Activated CD4-positive, alpha-beta T cell treated with anti-CD3 and anti-CD28 coated beads, Interleukin-2, Interleukin-4, amounts not matched to agents 100 ng/mL and 50 ng/mL, durations not matched to agents 16 hours and 8 hours (primary cell): ENCODE data around the gene CHRNE.
"Not testable (repeated sequence)": the region's sequence is repeated elsewhere in the genome, so short reads cannot be mapped to it uniquely, and the experiment has no call there.

Experiments used
- DNase-seq: peaks from one replicate; pipeline ENCODE4 v3.0.0-alpha.2; 2020; ENCODE audit warnings: low spot score

The CHRNE gene

DNA sequence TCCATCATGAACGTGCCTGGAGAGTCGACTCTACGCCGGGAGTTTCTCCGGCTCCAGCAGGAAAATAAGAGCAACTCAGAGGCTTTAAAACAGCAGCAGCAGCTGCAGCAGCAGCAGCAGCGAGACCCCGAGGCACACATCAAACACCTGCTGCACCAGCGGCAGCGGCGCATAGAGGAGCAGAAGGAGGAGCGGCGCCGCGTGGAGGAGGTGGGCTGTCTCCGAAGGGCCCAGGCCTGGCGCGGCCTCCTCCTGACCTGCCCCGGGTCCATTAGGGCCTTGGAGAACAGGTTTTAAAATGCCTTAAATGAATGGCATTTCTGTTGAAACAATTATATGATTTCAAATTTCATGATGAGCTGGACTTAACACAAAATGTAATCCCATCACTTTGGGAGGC lies 15.3 kb downstream of the CHRNE start:
- DNase-seq: no peak

DNA sequence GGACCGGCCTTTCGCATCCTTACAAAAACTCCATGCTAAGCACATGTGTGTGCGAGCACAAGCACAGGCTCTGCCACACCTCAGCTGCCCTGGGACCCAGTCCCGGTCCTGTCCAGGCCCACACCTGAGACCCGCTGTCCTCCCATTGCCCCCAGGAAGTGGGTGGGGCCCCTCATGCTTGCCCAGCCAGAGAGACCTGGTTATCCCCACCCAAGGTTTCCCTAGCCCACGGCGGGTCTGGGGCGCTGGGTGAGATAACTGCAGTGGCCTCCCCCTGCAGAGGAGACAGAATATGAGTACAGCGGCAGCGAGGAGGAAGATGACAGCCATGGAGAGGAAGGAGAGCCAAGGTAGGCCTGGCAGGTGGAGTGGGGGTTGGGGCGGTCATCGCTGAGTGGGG lies 16.1 kb downstream of the CHRNE start:
- no peak for DNase-seq

DNA sequence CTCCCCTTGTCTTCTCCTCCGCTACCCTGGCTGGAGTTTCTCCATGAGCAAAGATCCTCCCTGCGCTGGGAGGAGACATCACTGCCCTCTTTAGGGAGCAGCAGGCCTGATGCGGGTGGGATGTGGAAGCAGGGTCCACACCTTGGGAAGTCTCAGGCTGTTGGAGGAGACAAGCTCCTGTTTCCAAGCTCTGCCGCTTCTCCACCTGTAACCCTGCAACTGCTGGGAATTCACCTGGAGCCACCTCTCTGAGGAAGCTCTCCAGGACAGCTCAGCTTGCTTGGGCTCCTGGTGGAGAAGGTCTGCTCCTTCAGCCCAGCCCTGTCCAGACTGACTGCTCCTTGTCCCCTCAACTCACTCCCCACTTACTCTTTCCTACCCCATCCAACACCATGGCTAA lies 18.4 kb downstream of the CHRNE start:
- DNase-seq: no peak

DNA sequence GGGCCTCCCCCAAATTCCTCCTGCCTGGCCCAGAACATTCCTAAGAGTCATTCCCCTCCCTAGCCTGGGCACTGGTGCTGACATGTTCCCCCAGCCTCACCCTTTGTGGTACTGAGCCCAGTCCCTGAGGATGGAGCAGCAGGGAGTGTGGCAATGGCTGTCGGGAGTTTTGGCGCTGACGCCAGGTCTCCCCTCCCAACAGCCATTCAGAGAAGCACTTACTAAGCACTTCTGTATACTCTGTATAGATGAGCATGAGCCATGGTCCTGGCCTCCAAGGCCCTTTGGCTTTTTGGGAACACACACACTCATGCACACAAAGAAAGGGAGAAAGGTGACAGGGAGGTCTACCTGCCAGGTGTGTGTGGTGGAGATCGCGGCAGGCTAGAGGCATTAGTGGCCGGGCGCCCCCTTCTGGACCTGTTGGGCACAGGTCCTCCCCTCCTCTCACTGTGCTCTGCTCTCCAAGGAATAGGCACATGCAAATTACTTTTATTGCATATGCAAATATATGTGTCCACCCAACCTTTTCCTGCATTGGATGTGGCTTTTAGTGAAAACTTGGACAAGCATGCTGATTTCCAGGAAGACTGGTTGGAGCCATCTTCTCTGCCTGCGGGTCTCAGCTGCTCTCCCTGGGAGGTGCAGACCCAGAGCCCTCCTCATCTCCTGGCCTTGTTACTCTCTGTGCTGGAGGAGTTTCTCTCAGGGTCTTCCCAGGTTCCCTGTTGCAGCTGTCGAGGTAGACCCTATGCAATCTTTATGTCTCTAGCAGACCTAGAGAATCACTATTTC lies 20.9 kb downstream of the CHRNE start:
- DNase-seq: peak; percentile 44

DNA sequence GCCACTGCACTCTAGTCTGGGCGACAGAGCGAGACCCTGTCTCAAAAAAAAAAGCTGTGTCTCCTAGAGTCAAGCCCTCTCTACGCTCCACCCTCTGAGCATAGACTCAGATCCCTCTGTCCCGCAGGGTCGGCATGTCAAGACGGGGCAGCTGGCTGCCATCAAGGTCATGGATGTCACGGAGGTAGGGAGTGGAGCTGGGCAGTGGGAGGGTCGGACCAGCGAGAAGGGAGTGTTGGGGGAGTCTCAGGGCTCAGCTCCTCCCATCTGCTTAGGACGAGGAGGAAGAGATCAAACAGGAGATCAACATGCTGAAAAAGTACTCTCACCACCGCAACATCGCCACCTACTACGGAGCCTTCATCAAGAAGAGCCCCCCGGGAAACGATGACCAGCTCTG lies 22.0 kb downstream of the CHRNE start:
- DNase-seq: no peak

DNA sequence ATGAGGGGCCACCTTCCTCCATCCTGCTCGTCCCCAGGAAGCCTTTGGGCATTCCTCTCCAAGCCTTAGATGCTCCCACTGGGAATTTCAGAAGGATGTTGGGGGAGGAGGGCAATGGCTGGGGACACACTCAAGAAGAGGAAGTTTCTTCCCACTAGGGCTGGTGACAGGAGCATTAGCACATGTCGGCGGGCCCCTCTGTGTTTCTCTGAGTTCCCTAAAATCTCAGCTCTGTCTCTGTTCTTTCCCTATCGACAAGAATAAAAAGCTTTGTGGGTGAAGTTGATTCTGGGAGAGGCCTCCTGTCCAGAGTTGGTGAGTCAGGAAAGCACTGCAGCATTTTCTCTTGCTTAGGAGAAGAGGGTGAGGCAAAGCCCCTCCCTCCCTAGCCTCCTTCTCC lies 23.3 kb downstream of the CHRNE start:
- DNase-seq: no peak

DNA sequence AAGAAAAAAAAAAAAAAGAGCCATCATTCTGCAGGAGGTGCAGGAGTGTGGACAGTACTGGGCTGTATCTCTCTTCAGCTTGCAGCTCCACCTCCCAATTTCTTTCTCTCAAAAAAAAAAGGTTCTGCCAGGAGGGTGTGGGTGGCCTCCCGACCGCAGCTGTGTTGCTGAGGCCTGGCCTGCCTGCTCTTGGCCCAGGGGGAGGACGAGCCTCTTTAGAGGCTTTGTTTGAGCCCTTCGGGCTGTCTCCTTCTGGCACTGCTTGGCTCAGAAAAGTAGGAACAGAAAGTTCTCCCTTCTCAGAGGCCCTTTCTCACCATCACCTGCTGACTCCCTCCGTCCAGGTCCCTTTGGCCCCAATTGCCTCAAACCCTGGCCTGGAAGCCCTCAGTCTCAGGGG lies 25.8 kb downstream of the CHRNE start:
- DNase-seq: no peak

DNA sequence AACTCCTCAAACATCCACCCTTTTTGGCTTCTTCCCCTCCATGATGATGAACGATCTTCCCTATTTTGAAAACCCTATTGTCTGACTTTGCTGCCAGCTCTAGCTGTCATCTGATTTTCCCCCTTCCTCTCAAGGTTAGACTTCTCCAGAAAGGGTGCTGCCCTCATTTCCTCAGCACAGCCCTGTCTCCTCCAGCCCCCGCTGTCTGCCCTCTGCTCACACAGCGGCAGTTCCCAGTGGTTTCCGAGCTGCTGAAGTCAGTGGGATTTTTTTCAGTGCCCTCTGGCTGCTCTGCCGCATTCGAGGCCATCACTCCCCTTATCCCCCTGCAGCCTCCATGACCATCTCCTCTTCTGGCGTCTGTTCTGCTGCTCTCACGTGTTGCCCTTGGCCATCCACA lies 30.1 kb downstream of the CHRNE start:
- DNase-seq: no peak

DNA sequence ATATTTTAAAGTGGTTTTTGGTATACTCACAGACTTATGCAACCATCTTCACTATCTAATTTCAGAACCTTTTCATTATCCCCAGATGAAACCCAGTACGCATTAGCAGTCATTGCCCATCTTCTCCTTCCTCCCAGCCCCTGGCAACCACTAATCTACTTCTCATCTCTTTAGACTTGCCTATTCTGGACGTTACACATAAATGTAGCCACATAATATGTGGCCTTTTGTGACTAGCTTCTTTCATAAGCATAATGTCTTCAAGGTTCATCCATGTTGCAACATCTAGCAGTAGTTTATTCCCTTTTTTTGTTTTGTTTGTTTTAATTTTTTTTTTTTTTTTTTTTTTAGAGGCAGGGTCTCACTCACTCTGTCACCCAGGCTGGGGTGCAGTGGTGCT lies 32.0 kb downstream of the CHRNE start:
- no peak for DNase-seq

DNA sequence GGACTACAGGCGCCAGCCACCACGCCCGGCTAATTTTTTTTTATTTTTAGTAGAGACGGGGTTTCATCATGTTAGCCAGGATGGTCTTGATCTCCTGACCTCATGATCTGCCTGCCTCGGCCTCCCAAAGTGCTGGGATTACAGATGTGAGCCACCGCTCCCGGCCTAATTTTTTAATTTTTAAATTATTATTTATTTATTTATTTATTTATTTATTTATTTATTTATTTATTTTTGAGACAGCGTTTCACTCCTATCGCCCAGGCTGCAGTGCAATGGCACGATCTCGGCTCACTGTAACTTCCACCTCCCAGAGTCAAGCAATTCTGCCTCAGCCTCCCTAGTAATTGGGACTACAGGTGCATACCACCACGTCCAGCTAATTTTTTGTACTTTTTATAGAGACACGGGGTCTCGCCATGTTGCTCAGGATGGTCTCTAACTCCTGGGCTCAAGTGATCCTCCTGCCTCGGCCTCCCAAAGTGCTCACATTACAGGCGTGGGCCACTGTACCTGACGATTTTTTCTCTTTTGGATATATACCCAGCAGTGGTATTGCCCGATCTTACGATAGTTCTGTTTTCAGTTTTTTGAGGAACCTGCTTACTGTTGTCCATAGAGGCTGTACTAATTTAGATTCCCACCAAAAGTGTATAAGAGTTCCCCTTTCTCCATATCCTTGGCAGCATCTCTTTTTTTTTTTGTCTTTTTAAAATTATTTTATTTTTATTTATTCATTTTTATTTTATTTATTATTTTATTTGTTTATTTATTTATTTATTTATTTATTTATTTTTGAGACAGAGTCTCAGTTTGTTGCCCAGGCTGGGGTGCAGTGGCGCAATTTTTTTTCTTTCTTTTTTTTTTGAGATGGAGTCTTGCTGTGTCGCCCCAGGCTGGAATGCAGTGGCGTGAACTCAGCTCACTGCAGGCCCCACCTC lies 33.6 kb downstream of the CHRNE start:
- not testable (repeated sequence) for DNase-seq

DNA sequence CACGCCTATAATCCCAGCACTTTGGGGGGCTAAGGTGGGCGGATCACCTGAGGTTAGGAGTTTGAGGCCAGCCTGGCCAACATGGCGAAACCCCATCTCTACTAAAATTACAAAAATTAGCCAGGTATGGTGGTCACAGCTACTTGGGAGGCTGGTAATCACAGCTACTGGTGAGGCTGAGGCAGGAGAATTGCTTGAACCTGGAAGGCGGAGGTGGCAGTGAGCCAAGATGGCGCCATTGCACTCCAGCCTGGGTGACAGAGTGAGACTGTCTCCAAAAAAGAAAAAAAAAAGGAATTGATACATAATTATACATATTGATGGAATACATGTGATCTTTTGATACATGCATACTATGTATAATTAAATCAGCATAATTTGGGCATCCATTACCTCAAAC lies 35.4 kb downstream of the CHRNE start:
- DNase-seq: not testable (repeated sequence)

DNA sequence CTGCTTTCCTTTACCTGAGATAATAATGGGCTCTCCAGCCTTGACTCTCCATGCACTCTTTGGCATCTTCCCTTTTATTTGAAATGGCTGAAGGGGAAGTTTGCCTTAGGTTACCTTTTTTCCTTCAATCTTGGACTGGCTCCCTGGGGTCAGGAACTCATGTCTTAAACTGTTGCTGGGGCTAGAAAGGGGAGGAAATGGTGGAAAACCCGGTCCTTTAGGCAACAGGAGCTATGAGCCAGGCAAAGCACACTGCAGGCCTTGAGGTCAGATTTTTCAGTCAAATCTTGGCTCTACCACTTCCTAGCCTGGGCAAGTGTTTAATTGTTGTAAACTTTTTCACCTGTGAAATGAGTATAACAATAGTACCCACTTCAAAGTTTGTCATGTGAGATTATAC lies 39.6 kb downstream of the CHRNE start:
- no peak for DNase-seq

DNA sequence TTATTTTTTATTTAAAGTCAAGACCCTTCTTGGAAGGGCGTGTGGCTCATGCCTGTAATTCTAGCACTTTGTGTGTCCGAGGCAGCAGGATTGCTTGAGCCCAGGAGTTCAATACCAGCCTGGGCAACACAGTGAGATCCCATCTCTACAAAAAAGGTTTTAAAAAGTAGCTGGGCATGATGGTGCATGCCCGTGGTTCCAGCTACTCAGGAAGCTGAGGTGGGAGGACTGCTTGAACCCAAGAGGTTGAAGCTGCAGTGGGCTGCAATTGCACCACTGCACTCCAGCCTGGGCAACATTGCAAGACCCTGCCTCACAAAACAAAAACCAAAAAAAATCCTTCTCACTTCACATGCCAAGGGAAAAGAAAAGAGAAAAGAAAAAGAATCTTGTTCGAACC lies 40.2 kb downstream of the CHRNE start:
- DNase-seq: no peak

DNA sequence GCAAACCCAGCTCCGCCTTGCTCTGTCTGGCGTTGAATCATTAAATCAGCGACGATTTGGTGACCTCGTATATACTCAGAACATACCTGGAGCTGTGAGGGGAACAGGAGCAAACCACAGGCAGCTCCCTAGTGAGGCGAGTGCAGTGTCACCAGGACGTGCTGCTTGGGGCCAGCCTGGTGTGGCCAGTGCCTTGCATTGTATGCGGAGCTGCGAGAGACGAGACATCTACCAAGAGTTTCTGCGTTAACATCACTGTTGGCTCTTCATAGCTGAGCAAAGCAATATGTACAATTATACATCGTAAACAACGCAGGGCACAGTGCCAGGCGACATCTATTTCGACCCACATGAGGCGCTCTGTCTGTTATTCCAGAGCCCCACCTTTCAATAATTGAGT lies 41.8 kb downstream of the CHRNE start:
- DNase-seq: no peak

DNA sequence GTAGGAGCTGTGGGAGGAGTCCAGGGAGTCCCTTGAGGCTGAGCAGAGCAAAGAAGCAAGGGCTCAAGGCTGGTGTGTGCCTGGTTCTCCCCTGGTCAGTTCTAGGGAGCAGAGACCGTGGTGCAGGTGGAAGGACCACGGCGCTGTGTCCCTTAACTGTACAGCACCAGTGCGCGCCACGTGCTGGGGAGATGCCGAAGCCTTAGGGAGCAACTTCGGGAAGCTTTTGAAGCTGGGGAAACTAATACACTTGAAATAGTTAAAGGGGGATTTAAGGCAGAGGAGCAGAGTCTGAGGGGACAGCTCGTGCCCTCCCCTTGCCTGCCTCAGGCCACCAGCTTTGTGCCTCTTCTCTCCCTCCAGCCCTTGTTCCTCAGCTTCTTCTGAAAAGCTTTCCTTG lies 42.2 kb downstream of the CHRNE start:
- DNase-seq: no peak

DNA sequence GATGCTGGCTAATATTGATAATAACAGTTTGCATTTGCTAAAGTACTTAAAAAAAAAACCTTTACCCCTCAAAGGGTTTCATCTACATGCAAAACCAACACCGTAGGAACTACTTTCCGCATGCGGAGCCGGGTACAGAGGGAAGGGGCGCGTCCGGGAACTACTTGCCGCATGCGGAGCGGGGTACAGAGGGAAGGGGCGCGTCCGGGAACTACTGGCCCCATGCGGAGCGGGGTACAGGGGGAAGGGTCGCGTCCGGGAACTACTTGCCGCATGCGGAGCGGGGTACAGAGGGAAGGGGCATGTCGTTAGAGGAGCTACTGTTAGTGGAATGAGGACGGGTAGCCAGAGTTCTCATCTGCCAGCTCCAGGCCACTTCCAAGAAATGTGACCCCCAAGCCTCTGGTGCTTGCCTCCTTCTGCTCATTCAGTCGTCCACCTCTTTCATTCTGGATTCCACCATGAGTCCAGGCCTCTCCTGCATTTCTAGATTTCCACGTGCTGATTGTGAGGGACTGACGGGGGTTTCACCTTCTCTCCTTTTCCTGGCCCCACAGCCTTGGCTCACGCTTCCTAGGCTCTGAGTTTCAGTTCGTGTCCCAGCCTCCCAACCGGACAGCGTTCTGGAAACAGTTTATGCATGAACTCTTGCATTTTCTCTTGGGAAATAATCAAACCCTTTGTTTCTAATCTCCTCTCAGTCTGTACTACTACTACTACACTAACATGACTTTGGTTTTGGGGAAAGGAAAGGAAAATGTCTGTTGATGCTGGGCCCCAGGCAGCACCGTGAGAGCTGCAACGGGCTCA lies 42.9 kb downstream of the CHRNE start:
- DNase-seq: no peak

DNA sequence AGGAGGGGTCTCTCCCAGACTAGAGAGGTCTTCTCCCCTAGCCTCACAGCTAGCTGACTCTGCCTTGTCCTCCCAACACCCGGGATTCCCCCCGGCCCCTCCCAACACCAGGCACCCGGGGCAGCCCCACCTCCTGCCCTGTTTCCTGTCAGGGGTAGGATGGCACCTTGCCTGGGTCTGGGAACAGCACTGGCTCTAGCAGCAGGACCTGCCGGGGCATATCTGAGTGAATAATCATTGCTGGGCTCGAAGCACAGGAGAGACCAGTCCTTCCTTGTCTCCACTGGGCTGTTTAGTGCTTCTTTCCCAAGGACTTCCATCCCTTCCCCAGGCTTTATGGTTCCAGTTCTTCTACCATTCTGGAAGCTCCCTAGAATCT lies 44.0 kb downstream of the CHRNE start:
- no peak for DNase-seq

DNA sequence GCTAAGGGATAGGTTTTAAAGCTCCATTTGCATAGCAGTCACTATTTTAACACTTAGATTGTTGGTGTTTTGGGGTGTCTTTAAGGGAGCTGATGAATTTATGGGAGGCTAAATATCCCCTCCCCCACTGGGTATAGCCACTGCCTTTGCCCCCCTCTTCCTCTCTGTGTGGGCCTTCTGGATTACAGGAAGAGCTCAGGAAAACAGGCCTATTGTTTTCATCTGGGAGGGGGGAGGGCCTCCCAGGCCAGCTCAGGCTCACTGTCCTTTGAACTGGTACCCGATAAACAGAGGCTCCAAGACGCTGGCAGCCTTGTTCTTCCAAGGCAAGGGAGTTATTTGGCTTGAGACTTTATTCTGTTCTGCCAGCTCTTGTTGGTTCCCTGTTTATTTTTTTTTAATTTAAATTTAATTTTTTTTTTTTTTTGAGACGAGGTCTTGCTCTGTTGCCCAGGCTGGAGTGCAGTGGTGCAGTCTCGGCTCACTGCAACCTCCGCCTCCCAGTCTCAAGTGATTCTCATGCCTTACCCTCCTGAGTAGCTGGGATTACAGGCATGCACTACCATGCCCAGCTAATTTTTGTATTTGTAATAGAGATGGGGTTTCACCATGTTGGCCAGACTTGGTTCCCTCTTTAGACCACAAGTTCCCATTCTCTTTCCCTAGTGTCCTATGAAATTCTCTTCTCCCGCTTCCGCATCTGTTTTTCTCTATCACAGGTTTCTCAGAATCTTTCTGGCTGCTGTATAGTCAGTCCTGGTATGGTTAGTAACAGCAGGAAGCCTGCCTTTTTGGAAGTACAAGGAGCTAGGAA lies 44.6 kb downstream of the CHRNE start:
- DNase-seq: no peak

DNA sequence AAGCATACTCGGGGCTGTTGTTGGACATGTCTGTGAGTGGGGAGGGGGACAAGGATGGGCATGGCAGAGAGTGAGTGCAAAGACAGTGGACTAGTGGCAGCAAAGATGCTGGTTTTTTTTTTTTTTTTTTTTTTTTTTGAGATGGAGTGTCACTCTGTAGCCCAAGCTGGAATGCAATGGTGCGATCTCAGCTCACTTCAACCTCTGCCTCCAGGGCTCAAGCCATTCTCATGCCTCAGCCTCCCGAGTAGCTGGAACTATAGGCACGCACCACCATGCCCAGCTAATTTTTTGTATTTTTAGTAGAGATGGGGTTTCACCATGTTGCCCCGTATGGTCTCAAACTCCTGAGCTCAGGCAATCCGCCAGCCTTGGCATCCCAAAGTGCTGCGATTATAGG lies 45.6 kb downstream of the CHRNE start:
- DNase-seq: not testable (repeated sequence)

DNA sequence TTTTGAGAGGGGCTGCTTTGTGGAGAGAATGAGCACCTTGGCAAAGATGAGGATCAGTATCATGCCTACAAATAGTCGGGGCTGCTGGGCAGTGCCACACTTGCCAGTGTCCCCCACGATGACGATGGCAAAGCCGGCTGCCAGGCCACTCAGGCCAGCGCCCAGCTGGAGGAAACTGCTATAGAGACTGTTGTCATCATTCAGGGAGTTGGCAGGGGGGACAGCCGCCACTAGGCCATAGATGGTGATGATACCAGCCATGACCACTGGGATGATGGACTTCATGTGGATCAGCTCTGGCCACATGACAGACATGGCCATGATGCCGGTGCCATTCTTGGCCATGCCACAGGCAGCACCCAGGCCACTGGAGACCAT lies 46.0 kb downstream of the CHRNE start:
- DNase-seq: no peak

DNA sequence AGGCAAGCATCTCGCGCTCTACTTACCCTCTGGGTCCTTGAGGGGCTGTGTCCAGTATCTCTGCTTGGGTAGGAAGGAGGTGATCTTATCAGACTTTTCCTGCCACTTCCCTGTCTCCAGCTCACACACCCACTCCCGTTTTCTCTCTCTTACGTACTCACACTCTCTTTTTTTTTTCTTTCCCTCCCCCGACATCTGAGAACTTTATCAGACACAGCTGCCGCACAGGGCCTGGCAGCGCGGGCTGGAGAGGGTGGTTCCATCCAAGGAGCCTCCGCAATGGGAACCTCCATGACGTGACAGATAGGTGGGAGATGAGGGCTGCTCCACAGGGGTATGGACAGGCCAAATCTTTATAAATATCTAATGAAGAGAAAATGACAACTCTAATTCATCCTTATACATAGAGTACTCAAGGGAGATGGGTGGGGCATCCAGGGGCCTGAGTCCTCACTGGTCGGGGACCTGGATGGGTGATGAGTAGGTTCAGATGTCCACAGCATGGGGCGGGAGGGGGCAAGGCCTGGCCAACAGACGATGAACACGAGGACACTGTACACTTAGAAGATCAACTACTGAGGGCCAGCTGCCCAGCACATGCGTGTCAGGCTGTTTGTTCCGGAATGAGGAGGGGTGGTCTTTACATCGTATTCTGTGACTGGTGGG lies 46.5 kb downstream of the CHRNE start:
- DNase-seq: no peak
